ENCODE data around the gene GFI1B.
A peak's percentile ranks its signal among the peaks of the same experiment; 100 is the strongest.
"Not testable (repeated sequence)": the region's sequence is repeated elsewhere in the genome, so short reads cannot be mapped to it uniquely, and the experiment has no call there.

The GFI1B gene

GRCh38 chr9:132982458-132982857 lies 4.0 kb downstream of the GFI1B start:
- no peak for FAIRE-seq
- no peak for TF ChIP-seq POLR2A (IDR thresholded peaks at IDR 0.05; ENCODE audit: low read depth, low read length)
- DNase-seq (ENCODE audit: insufficient read length, low spot score) = no peak

GRCh38 chr9:132983491-132984201 lies 5.2 kb downstream of the GFI1B start:
- DNase-seq (ENCODE audit: insufficient read length, low spot score) (no peak), FAIRE-seq (no peak)
- TF ChIP-seq POLR2A (IDR thresholded peaks at IDR 0.05; ENCODE audit: low read depth, low read length) = no peak

- FAIRE-seq = no peak
Observed at GRCh38 chr9:132984202-132985070, 5.9 kb downstream of the GFI1B start.

GRCh38 chr9:132985071-132985350 lies 6.5 kb downstream of the GFI1B start:
- no peak for TF ChIP-seq POLR2A (IDR thresholded peaks at IDR 0.05; ENCODE audit: low read depth, low read length)
- DNase-seq (ENCODE audit: insufficient read length, low spot score) = no peak

More at GRCh38 chr9:132984202-132985070, 5.9 kb downstream of the GFI1B start:
- TF ChIP-seq POLR2A (IDR thresholded peaks at IDR 0.05; ENCODE audit: low read depth, low read length) = no peak
- DNase-seq (ENCODE audit: insufficient read length, low spot score) = no peak

GRCh38 chr9:132985489-132985888 lies 7.0 kb downstream of the GFI1B start:
- no peak for DNase-seq (ENCODE audit: insufficient read length, low spot score)
- FAIRE-seq = no peak
- TF ChIP-seq POLR2A (IDR thresholded peaks at IDR 0.05; ENCODE audit: low read depth, low read length) = no peak

More at GRCh38 chr9:132985071-132985350, 6.5 kb downstream of the GFI1B start:
- no peak for FAIRE-seq

GRCh38 chr9:132986114-132986513 lies 7.6 kb downstream of the GFI1B start:
- FAIRE-seq = no peak

GRCh38 chr9:132986640-132987620 lies 8.4 kb downstream of the GFI1B start:
- DNase-seq (ENCODE audit: insufficient read length, low spot score) = peak; percentile 82
- no peak for FAIRE-seq
- TF ChIP-seq POLR2A (IDR thresholded peaks at IDR 0.05; ENCODE audit: low read depth, low read length) = no peak

More at GRCh38 chr9:132986114-132986513, 7.6 kb downstream of the GFI1B start:
- TF ChIP-seq POLR2A (IDR thresholded peaks at IDR 0.05; ENCODE audit: low read depth, low read length) = no peak
- no peak for DNase-seq (ENCODE audit: insufficient read length, low spot score)

GRCh38 chr9:132988244-132989013 lies 9.9 kb downstream of the GFI1B start:
- FAIRE-seq (no peak), DNase-seq (ENCODE audit: insufficient read length, low spot score) (no peak)
- no peak for TF ChIP-seq POLR2A (IDR thresholded peaks at IDR 0.05; ENCODE audit: low read depth, low read length)

GRCh38 chr9:132989014-132989310 lies 10.5 kb downstream of the GFI1B start:
- no peak for DNase-seq (ENCODE audit: insufficient read length, low spot score)
- FAIRE-seq = no peak
- no peak for TF ChIP-seq POLR2A (IDR thresholded peaks at IDR 0.05; ENCODE audit: low read depth, low read length)

- no peak for DNase-seq (ENCODE audit: insufficient read length, low spot score)
- FAIRE-seq = no peak
- no peak for TF ChIP-seq POLR2A (IDR thresholded peaks at IDR 0.05; ENCODE audit: low read depth, low read length)
Observed at GRCh38 chr9:132989414-132989996, 11.0 kb downstream of the GFI1B start.

- FAIRE-seq; DNase-seq (ENCODE audit: insufficient read length, low spot score): not testable (repeated sequence)
Observed at GRCh38 chr9:132989998-132990557, 11.6 kb downstream of the GFI1B start.

GRCh38 chr9:132990781-132991180 lies 12.3 kb downstream of the GFI1B start:
- FAIRE-seq = no peak

More at GRCh38 chr9:132990781-132991180, 12.3 kb downstream of the GFI1B start:
- DNase-seq (ENCODE audit: insufficient read length, low spot score) = no peak
- no peak for TF ChIP-seq POLR2A (IDR thresholded peaks at IDR 0.05; ENCODE audit: low read depth, low read length)
